ENCODE measurements around the gene SDC3.

- TF ChIP-seq, protein P1, sequence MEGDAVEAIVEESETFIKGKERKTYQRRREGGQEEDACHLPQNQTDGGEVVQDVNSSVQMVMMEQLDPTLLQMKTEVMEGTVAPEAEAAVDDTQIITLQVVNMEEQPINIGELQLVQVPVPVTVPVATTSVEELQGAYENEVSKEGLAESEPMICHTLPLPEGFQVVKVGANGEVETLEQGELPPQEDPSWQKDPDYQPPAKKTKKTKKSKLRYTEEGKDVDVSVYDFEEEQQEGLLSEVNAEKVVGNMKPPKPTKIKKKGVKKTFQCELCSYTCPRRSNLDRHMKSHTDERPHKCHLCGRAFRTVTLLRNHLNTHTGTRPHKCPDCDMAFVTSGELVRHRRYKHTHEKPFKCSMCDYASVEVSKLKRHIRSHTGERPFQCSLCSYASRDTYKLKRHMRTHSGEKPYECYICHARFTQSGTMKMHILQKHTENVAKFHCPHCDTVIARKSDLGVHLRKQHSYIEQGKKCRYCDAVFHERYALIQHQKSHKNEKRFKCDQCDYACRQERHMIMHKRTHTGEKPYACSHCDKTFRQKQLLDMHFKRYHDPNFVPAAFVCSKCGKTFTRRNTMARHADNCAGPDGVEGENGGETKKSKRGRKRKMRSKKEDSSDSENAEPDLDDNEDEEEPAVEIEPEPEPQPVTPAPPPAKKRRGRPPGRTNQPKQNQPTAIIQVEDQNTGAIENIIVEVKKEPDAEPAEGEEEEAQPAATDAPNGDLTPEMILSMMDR (IDR thresholded peaks at IDR 0.05), result no peak
- no peak for TF ChIP-seq ZFX (IDR thresholded peaks at IDR 0.05; ENCODE audit: borderline replicate concordance)
Measured at GRCh38 chr1:30872948-30873263, 35.7 kb downstream of the SDC3 start.
